Esophagus squamous epithelium (tissue), 4 donors: Measurements from ENCODE around the gene CTCFL.

ENCODE experiments used
- POLR2A ChIP-seq, 4 donors: fragments of 450-650 bp; IDR thresholded peaks; one replicate each; pipeline ENCODE4 v1.6.1; 2017; ENCODE audit warnings: antibody characterized with exemption in 4 of 4, mild to moderate bottlenecking in 4 of 4, moderate library complexity in 3 of 4
- TF ChIP-seq, protein P1 (sequence below), 6 experiments: fragments of 450-650 bp in 4 of 6; fragments of 200-600 bp in 2 of 6; sonication (generic) in 2 of 6; IDR thresholded peaks; one replicate each; pipeline ENCODE4 v1.5.1; 2016 to 2019; ENCODE audit warnings: antibody characterized with exemption in 6 of 6, mild to moderate bottlenecking in 4 of 6, moderate library complexity in 4 of 6

DNA sequence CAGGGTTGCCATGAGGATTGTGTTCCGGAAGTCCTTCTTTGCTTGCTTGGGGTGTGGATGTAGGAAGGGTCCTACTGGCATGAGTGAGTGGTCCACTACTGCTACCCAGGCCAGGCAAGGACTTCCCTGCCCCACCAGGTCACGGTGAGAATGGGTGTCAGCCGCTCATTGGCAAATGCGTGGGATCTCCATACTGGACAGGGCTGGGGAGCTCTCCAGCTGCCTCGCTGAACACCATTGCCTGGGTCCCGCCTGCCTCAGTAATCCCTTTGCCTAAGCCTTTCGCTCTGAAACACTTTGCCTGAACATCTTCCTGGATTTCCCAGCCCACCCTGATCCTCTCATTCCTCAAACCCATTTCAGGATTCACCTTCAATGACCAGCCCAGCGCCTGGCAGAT, 59.5 kb downstream of the CTCFL start:
- TF ChIP-seq, protein P1, sequence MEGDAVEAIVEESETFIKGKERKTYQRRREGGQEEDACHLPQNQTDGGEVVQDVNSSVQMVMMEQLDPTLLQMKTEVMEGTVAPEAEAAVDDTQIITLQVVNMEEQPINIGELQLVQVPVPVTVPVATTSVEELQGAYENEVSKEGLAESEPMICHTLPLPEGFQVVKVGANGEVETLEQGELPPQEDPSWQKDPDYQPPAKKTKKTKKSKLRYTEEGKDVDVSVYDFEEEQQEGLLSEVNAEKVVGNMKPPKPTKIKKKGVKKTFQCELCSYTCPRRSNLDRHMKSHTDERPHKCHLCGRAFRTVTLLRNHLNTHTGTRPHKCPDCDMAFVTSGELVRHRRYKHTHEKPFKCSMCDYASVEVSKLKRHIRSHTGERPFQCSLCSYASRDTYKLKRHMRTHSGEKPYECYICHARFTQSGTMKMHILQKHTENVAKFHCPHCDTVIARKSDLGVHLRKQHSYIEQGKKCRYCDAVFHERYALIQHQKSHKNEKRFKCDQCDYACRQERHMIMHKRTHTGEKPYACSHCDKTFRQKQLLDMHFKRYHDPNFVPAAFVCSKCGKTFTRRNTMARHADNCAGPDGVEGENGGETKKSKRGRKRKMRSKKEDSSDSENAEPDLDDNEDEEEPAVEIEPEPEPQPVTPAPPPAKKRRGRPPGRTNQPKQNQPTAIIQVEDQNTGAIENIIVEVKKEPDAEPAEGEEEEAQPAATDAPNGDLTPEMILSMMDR (IDR thresholded peaks at IDR 0.05), result no peak
- TF ChIP-seq POLR2A (IDR thresholded peaks at IDR 0.05), result no peak
